ENCODE measurements around the gene HOXA10. TPM values are rescaled to one million over a fixed set of nuclear protein-coding genes. Genes with fewer than 3 reads are reported as not detected.

HOXA10 gene
- total RNA-seq, 4 donors from 2014 or later: 24.6 to 61.2 (median 40.0) TPM

GRCh38 chr7:27130540-27131389 lies 43.4 kb downstream of the HOXA10 start, which contains the start of gene HOXA4:
TSS of gene HOXA4 (minus strand) at chr7:27130757. CDS start at chr7:27130733, 24 bp downstream.
- in situ Hi-C loops (cut with MboI; ENCODE audit: low sequenced_read_pairs in 4 of 4): no loop called here
- TF ChIP-seq POLR2A (IDR thresholded peaks at IDR 0.05) (peak; percentile 90 to 96), CTCF (IDR thresholded peaks at IDR 0.05 in 4 of 5, conservative IDR thresholded peaks at IDR 0.05 in 1 of 5) (no peak)
- Histone ChIP-seq H3K36me3 (no peaks in the 10 kb centered on the region), H3K4me1 (peaks cover 58 to 68% of the 10 kb centered on the region in 2 donors), H3K27me3 (no peaks in the 10 kb centered on the region), H3K9me3 (no peaks in the 10 kb centered on the region), H3K27ac (peak within 1 kb of the TSS; percentile 95 to 97 (median 96)), H3K4me3 (peak within 1 kb of the TSS; percentile 89 to 94 (median 90))
- ATAC-seq (peak; percentile 71 to 90), DNase-seq (peak; percentile 93 to 94)
- intact Hi-C loops (cut with DNase I; ENCODE audit: low total_unique reads): loop anchor here (1.0 to 5.0 kb wide), 4 partner anchors 20 to 266 kb away; partner anchors contain the start of genes HOXA9 and SKAP2

GRCh38 chr7:27129729-27130539 lies 44.2 kb downstream of the HOXA10 start:
- intact Hi-C loops (cut with DNase I; ENCODE audit: low total_unique reads) (loop anchor here (1.0 to 5.0 kb wide), 5 partner anchors 20 to 265 kb away; partner anchors contain the start of genes HOXA9 and SKAP2), in situ Hi-C loops (cut with MboI; ENCODE audit: low sequenced_read_pairs in 4 of 4) (no loop called here)
- Histone ChIP-seq H3K4me1 (peaks cover 58 to 70% of the 10 kb centered on the region in 2 donors), H3K9me3 (no peaks in the 10 kb centered on the region), H3K4me3 (peak overlapping the region; percentile 89 to 94 (median 90)), H3K36me3 (no peaks in the 10 kb centered on the region), H3K27ac (peak overlapping the region; percentile 95 to 97 (median 96)), H3K27me3 (no peaks in the 10 kb centered on the region)
- DNase-seq (peak; percentile 26 to 71), ATAC-seq (peak; percentile 50 to 61)
- TF ChIP-seq CTCF (IDR thresholded peaks at IDR 0.05 in 4 of 5, conservative IDR thresholded peaks at IDR 0.05 in 1 of 5) (peak; percentile 43 to 58 (median 53)), POLR2A (IDR thresholded peaks at IDR 0.05) (no peak)

GRCh38 chr7:27128776-27129728 lies 45.1 kb downstream of the HOXA10 start:
- intact Hi-C loops (cut with DNase I; ENCODE audit: low total_unique reads): loop anchor here (5.0 kb wide), 1 partner anchor 97 kb away; no protein-coding TSS in a partner anchor
- Histone ChIP-seq H3K9me3 (no peaks in the 10 kb centered on the region), H3K27ac (peak overlapping the region; percentile 88 to 97 (median 95))

More at GRCh38 chr7:27128776-27129728, 45.1 kb downstream of the HOXA10 start:
- Histone ChIP-seq H3K27me3 (no peaks in the 10 kb centered on the region), H3K4me3 (peak overlapping the region; percentile 60 to 90 (median 76)), H3K36me3 (no peaks in the 10 kb centered on the region), H3K4me1 (peaks cover 49 to 62% of the 10 kb centered on the region in 2 donors)
- no peak for TF ChIP-seq POLR2A (IDR thresholded peaks at IDR 0.05)
- TF ChIP-seq CTCF (IDR thresholded peaks at IDR 0.05 in 4 of 5, conservative IDR thresholded peaks at IDR 0.05 in 1 of 5): no peak
- ATAC-seq (no peak), DNase-seq (no peak)
- in situ Hi-C loops (cut with MboI; ENCODE audit: low sequenced_read_pairs in 4 of 4): no loop called here
